CD14-positive monocyte (primary cell): Measurements from ENCODE around the gene PYROXD2. TPM values are rescaled to one million over a fixed set of nuclear protein-coding genes. Genes with fewer than 3 reads are reported as not detected.

Experiments
- DNase-seq, 3 donors: peaks; one replicate each; pipeline ENCODE4 v3.0.0-alpha.2; 2011 to 2022
- H2AFZ ChIP-seq: 2 replicates; pipeline ENCODE4 v1.6.0; 2012; ENCODE audit warnings: mild to moderate bottlenecking, low read depth, low read length, inconsistent platforms; ENCODE audit not compliant: insufficient read depth, poor library complexity, severe bottlenecking
- H3K27ac ChIP-seq, 2 donors: 1 replicate in 1 of 2; 2 replicates in 1 of 2; pipeline ENCODE4 v1.5.1; 2012 to 2013; ENCODE audit warnings: low read length in 2 of 2, control low read depth in 1 of 2, inconsistent platforms in 1 of 2, low read depth in 1 of 2, mild to moderate bottlenecking in 1 of 2
- H3K27me3 ChIP-seq, 2 donors: one replicate each; pipeline versions ENCODE4 v1.6.0 to v1.6.1; 2011 to 2013; ENCODE audit warnings: low read length in 2 of 2; ENCODE audit not compliant: control insufficient read depth in 2 of 2, insufficient read depth in 2 of 2
- H3K36me3 ChIP-seq, 2 donors: replicated peaks in 1 of 2; 1 replicate in 1 of 2; 2 replicates in 1 of 2; pipeline versions ENCODE4 v1.5.1 to v1.6.1; 2012 to 2013; ENCODE audit warnings: low read length in 2 of 2, control low read depth in 1 of 2, inconsistent platforms in 1 of 2, mild to moderate bottlenecking in 1 of 2; ENCODE audit not compliant: insufficient read depth in 2 of 2, control insufficient read depth in 1 of 2
- H3K4me1 ChIP-seq, 2 donors: 1 replicate in 1 of 2; 2 replicates in 1 of 2; pipeline versions ENCODE4 v1.5.1 to v1.6.1; 2012 to 2013; ENCODE audit warnings: low read length in 2 of 2, control low read depth in 1 of 2, inconsistent platforms in 1 of 2, mild to moderate bottlenecking in 1 of 2, moderate library complexity in 1 of 2; ENCODE audit not compliant: insufficient read depth in 2 of 2, control insufficient read depth in 1 of 2
- H3K4me2 ChIP-seq: replicated peaks from 2 replicates; pipeline ENCODE3; 2012; ENCODE audit warnings: low read length, moderate library complexity, mild to moderate bottlenecking; ENCODE audit not compliant: poor library complexity, severe bottlenecking; ENCODE audit errors: extremely low read depth
- H3K4me3 ChIP-seq, 3 experiments: fragments of 200-600 bp in 1 of 3; sonication (generic) in 1 of 3; replicated peaks in 1 of 3; 1 replicate in 2 of 3; 2 replicates in 1 of 3; pipeline ENCODE4 v1.5.1; 2011 to 2013; ENCODE audit warnings: low read length in 3 of 3, mild to moderate bottlenecking in 3 of 3, control low read depth in 2 of 3, low read depth in 2 of 3, inconsistent platforms in 1 of 3, moderate library complexity in 1 of 3
- H3K79me2 ChIP-seq: 2 replicates; pipeline ENCODE4 v1.6.0; 2012; ENCODE audit warnings: mild to moderate bottlenecking, control low read depth, inconsistent platforms, low read length, moderate library complexity; ENCODE audit not compliant: insufficient read depth
- H3K9ac ChIP-seq: 2 replicates; pipeline ENCODE4 v1.6.0; 2017; ENCODE audit warnings: low read length, mild to moderate bottlenecking; ENCODE audit not compliant: insufficient read depth, poor library complexity, severe bottlenecking
- H3K9me3 ChIP-seq, 2 donors: replicated peaks in 1 of 2; 1 replicate in 1 of 2; 2 replicates in 1 of 2; pipeline versions ENCODE4 v1.5.1 to v1.6.1; 2012 to 2013; ENCODE audit warnings: low read length in 2 of 2, control low read depth in 1 of 2; ENCODE audit not compliant: control insufficient read depth in 1 of 2, insufficient read depth in 1 of 2
- H4K20me1 ChIP-seq: 2 replicates; pipeline ENCODE4 v1.6.0; 2012; ENCODE audit warnings: mild to moderate bottlenecking, low read length, control low read depth, moderate library complexity; ENCODE audit not compliant: insufficient read depth
- H3K27ac Mint-ChIP-seq, 7 donors: one replicate each; pipeline ENCODE4 v1.8.0; 2020; ENCODE audit warnings: mild to moderate bottlenecking in 7 of 7, mixed read lengths in 7 of 7, moderate library complexity in 6 of 7, inconsistent platforms in 2 of 7
- H3K27me3 Mint-ChIP-seq, 3 donors: one replicate each; pipeline ENCODE4 v1.8.0; 2021 to 2022; ENCODE audit warnings: low read depth in 3 of 3, mild to moderate bottlenecking in 3 of 3, mixed read lengths in 3 of 3, moderate library complexity in 3 of 3, inconsistent platforms in 1 of 3
- H3K36me3 Mint-ChIP-seq, 2 donors: one replicate each; pipeline ENCODE4 v1.8.0; 2020; ENCODE audit warnings: mixed read lengths in 2 of 2, inconsistent platforms in 1 of 2, mild to moderate bottlenecking in 1 of 2
- H3K4me1 Mint-ChIP-seq: one replicate; pipeline ENCODE4 v1.8.0; 2020; ENCODE audit warnings: mild to moderate bottlenecking, mixed read lengths
- H3K4me3 Mint-ChIP-seq, 2 donors: one replicate each; pipeline ENCODE4 v1.8.0; 2020; ENCODE audit warnings: mild to moderate bottlenecking in 2 of 2, mixed read lengths in 2 of 2, moderate library complexity in 1 of 2
- H3K9me3 Mint-ChIP-seq, 7 donors: one replicate each; pipeline ENCODE4 v1.8.0; 2020 to 2022; ENCODE audit warnings: mixed read lengths in 7 of 7, mild to moderate bottlenecking in 6 of 7, moderate library complexity in 6 of 7, inconsistent platforms in 2 of 7
- CTCF ChIP-seq: fragments of 200-600 bp; IDR thresholded peaks from one replicate; pipeline ENCODE4 v1.8.0; 2022; ENCODE audit warnings: antibody characterized with exemption, mild to moderate bottlenecking
- whole genome bisulfite sequencing: methylation state at CpG from one replicate; pipeline ENCODE4 v1.1.5; 2013; ENCODE audit warnings: missing lambda C conversion rate; ENCODE audit not compliant: insufficient coverage; 5-methylcytosine and 5-hydroxymethylcytosine counted together
- intact Hi-C, 2 donors: fragments of 100-400 bp; cut with micrococcal nuclease; formaldehyde crosslinking; loops; one replicate each; pipeline versions ENCODE4 v1.15.0 to v1.15.1; 2023
- polyA plus RNA-seq, 3 donors: library from polyadenylated mRNA; depleted of rRNA in 1 of 3; unstranded in 2 of 3; stranded (reverse) in 1 of 3; fragments of 300-500 nt in 2 of 3; fragments of >200 nt in 1 of 3; fragmentation: Illumina TruSeq in 2 of 3; gene quantifications; 1 replicate in 2 of 3; 2 replicates in 1 of 3; pipeline ENCODE4 v1.2.3, GENCODE V29; 2012 to 2021

Gene PYROXD2
- polyA plus RNA-seq, 3 donors: 0.27 to 21.6 (median 1.00) TPM

GRCh38 chr10:98364432-98365102 is 50.4 kb downstream of the PYROXD2 start:
- H3K9ac ChIP-seq: no peak overlapping the region
- intact Hi-C loops: no loop called here
- no peaks in the 10 kb centered on the region for H4K20me1 ChIP-seq
- H3K4me3 ChIP-seq: no peak overlapping the region
- no peaks in the 10 kb centered on the region for H3K27me3 ChIP-seq
- H3K36me3 ChIP-seq: no peaks in the 10 kb centered on the region
- Mint-ChIP-seq H3K27ac (no peak overlapping the region), H3K36me3 (no peaks in the 10 kb centered on the region), H3K9me3 (peaks cover 0 to 2% (median 0%) of the 10 kb centered on the region in 7 donors), H3K4me3 (no peak overlapping the region), H3K27me3 (peaks cover 0 to 6% (median 2%) of the 10 kb centered on the region in 3 donors), H3K4me1 (peaks cover 11% of the 10 kb centered on the region)
- no peak overlapping the region for H2AFZ ChIP-seq
- no peaks in the 10 kb centered on the region for H3K9me3 ChIP-seq
- peaks cover 2 to 8% of the 10 kb centered on the region in 2 donors for H3K4me1 ChIP-seq
- no peak overlapping the region for H3K27ac ChIP-seq
- DNase-seq: no peak
- no peaks in the 10 kb centered on the region for H3K79me2 ChIP-seq
- 100% methylated on average over 5 of the region's 9 CpGs for WGBS
- H3K4me2 ChIP-seq: no peak overlapping the region
- no peak for TF ChIP-seq CTCF

- no peaks in the 10 kb centered on the region for H3K9me3 ChIP-seq
- no peak overlapping the region for H3K9ac ChIP-seq
- peaks cover 2 to 8% of the 10 kb centered on the region in 2 donors for H3K4me1 ChIP-seq
- no peaks in the 10 kb centered on the region for H3K36me3 ChIP-seq
- H3K4me3 ChIP-seq: no peak overlapping the region
- DNase-seq: no peak
- H3K79me2 ChIP-seq: no peaks in the 10 kb centered on the region
- H3K27me3 ChIP-seq: no peaks in the 10 kb centered on the region
- no peak overlapping the region for H3K27ac ChIP-seq
- H3K4me1 Mint-ChIP-seq: peaks cover 11% of the 10 kb centered on the region
- intact Hi-C loops: no loop called here
- no peak overlapping the region for H3K27ac Mint-ChIP-seq
- no peak for TF ChIP-seq CTCF
- WGBS: 83% methylated on average over 2 of the region's 6 CpGs
- no peak overlapping the region for H3K4me2 ChIP-seq
- H4K20me1 ChIP-seq: no peaks in the 10 kb centered on the region
- no peaks in the 10 kb centered on the region for H3K36me3 Mint-ChIP-seq
- H3K9me3 Mint-ChIP-seq: no peaks in the 10 kb centered on the region
- H3K27me3 Mint-ChIP-seq: peaks cover 0 to 6% (median 2%) of the 10 kb centered on the region in 3 donors
- H3K4me3 Mint-ChIP-seq: no peak overlapping the region
- H2AFZ ChIP-seq: no peak overlapping the region
These were observed 51.8 kb downstream of the PYROXD2 start for GRCh38 chr10:98363220-98363619.
